Measurements from ENCODE around the gene PI3.

PI3 gene

GRCh38 chr20:45181639-45182038 lies 6.9 kb downstream of the PI3 start:
- CTCF ChIA-PET = interaction anchor here (0.6 to 1.5 kb wide), 2 partner anchors 16 to 171 kb away, joined by 3 read pairs; no protein-coding TSS in a partner anchor
- DNase-seq (ENCODE audit: low read depth, low spot score) = no peak
- POLR2A ChIA-PET = no interaction called here

GRCh38 chr20:45183084-45183483 lies 8.4 kb downstream of the PI3 start:
- no peak for TF ChIP-seq CTCF (IDR thresholded peaks at IDR 0.05; ENCODE audit: insufficient read depth, low read length, missing control alignments)
- POLR2A ChIA-PET = no interaction called here
- CTCF ChIA-PET = no interaction called here
- no peak for DNase-seq (ENCODE audit: low read depth, low spot score)
- no peak overlapping the region for H3K4me3 ChIP-seq (ENCODE audit: low read depth, low read length)

More at GRCh38 chr20:45181639-45182038, 6.9 kb downstream of the PI3 start:
- no peak overlapping the region for H3K4me3 ChIP-seq (ENCODE audit: low read depth, low read length)
- no peak for TF ChIP-seq CTCF (IDR thresholded peaks at IDR 0.05; ENCODE audit: insufficient read depth, low read length, missing control alignments)

- no peak overlapping the region for H3K4me3 ChIP-seq (ENCODE audit: low read depth, low read length)
- CTCF ChIA-PET = no interaction called here
- TF ChIP-seq CTCF (IDR thresholded peaks at IDR 0.05; ENCODE audit: insufficient read depth, low read length, missing control alignments) = no peak
- POLR2A ChIA-PET = no interaction called here
- DNase-seq (ENCODE audit: low read depth, low spot score) = no peak
These were observed 13.0 kb downstream of the PI3 start for GRCh38 chr20:45187693-45188092.

- ChIA-PET POLR2A (no interaction called here), CTCF (no interaction called here)
- no peak for TF ChIP-seq CTCF (IDR thresholded peaks at IDR 0.05; ENCODE audit: insufficient read depth, low read length, missing control alignments)
These were observed 14.4 kb downstream of the PI3 start for GRCh38 chr20:45189067-45189609.

GRCh38 chr20:45189861-45190260 lies 15.2 kb downstream of the PI3 start:
- DNase-seq (ENCODE audit: low read depth, low spot score) = no peak
- ChIA-PET POLR2A (no interaction called here), CTCF (no interaction called here)
- no peak for TF ChIP-seq CTCF (IDR thresholded peaks at IDR 0.05; ENCODE audit: insufficient read depth, low read length, missing control alignments)
- no peak overlapping the region for H3K4me3 ChIP-seq (ENCODE audit: low read depth, low read length)

More at GRCh38 chr20:45189067-45189609, 14.4 kb downstream of the PI3 start:
- DNase-seq (ENCODE audit: low read depth, low spot score) = no peak
- H3K4me3 ChIP-seq (ENCODE audit: low read depth, low read length) = no peak overlapping the region

GRCh38 chr20:45191926-45192325 lies 17.2 kb downstream of the PI3 start:
- POLR2A ChIA-PET = no interaction called here
- CTCF ChIA-PET = no interaction called here
- no peak for DNase-seq (ENCODE audit: low read depth, low spot score)

More at GRCh38 chr20:45191926-45192325, 17.2 kb downstream of the PI3 start:
- TF ChIP-seq CTCF (IDR thresholded peaks at IDR 0.05; ENCODE audit: insufficient read depth, low read length, missing control alignments) = no peak
- no peak overlapping the region for H3K4me3 ChIP-seq (ENCODE audit: low read depth, low read length)

Data from AG04449 (cell line).